Spleen (tissue), 7 donors: ENCODE results near the gene CZIB.

Experiments
- CTCF ChIP-seq, 11 experiments: fragments of 200-600 bp in 7 of 11; fragments of 450-650 bp in 4 of 11; sonication (generic) in 4 of 11; IDR thresholded peaks in 8 of 11; conservative IDR thresholded peaks in 3 of 11; 1 replicate in 7 of 11; 2 replicates in 4 of 11; pipeline versions ENCODE4 v1.4.0 to v1.8.0; 2016 to 2021; ENCODE audit warnings: antibody characterized with exemption in 11 of 11, inconsistent platforms in 4 of 11, mild to moderate bottlenecking in 1 of 11
- POLR2A ChIP-seq, 3 donors: fragments of 450-650 bp; IDR thresholded peaks; one replicate each; pipeline ENCODE4 v1.5.1; 2017; ENCODE audit warnings: antibody characterized with exemption in 3 of 3, mild to moderate bottlenecking in 1 of 3
- POLR2AphosphoS5 ChIP-seq, 3 donors: sonication (generic); formaldehyde crosslinking; IDR thresholded peaks; one replicate each; pipeline ENCODE4 v1.5.1; 2017; ENCODE audit warnings: antibody characterized with exemption in 3 of 3
- donor health status: DM: no; HTN: no; CAD: no; lungs with moderate emphysema.
- donor health status: DM: no; HTN: no; CAD: no.
- donor health status: DM: no; HTN: no; CAD: no.

DNA sequence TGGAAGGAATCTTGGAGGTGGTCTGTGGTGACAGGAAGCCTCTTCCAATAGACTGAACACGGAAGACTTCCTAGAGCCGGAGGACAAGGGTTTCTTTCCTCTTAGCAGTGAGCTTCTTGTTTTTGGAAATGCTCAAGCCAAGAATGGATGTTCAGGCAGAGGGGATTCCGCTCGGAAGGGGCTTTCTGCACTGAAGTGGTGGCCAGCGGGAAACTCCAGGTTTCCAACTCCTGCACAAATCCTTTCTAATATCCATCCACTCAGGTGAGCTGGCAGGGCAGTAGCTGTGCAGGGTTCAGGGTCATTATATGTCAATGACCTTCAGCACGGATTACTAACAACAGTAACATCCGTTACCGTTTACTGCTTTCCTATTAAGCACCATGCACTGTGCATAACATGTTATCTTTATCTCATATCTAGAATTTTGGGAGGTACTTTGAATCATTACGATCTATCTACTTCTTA is 24.4 kb downstream of the CZIB start:
- TF ChIP-seq POLR2AphosphoS5 (IDR thresholded peaks at IDR 0.05) (no peak), POLR2A (IDR thresholded peaks at IDR 0.05) (no peak), CTCF (IDR thresholded peaks at IDR 0.05 in 8 of 11, conservative IDR thresholded peaks at IDR 0.05 in 3 of 11) (no peak)
